Measurements from ENCODE around the gene ABCB1.

- no peak for TF ChIP-seq EZH2 (IDR thresholded peaks at IDR 0.05)
- no peak for TF ChIP-seq POLR2AphosphoS5 (IDR thresholded peaks at IDR 0.05; ENCODE audit: borderline replicate concordance, low read depth, low read length)
These were observed 44.8 kb upstream of the ABCB1 start for GRCh38 chr7:87645446-87645845.

All from SK-N-MC (cell line).